NCI-H69 (cell line): Measurements from ENCODE around the gene PPP1R13B.
"Not testable (repeated sequence)": the region's sequence is repeated elsewhere in the genome, so short reads cannot be mapped to it uniquely, and the experiment has no call there.

ENCODE experiments used
- DNase-seq: peaks from one replicate; lab custom pipeline; 2025; lab: John Stamatoyannopoulos, UW

PPP1R13B gene

GRCh38 chr14:103832046-103832445 lies 15.3 kb downstream of the PPP1R13B start:
- no peak for DNase-seq

- no peak for DNase-seq
Observed at GRCh38 chr14:103830511-103831270, 16.7 kb downstream of the PPP1R13B start.

DNA sequence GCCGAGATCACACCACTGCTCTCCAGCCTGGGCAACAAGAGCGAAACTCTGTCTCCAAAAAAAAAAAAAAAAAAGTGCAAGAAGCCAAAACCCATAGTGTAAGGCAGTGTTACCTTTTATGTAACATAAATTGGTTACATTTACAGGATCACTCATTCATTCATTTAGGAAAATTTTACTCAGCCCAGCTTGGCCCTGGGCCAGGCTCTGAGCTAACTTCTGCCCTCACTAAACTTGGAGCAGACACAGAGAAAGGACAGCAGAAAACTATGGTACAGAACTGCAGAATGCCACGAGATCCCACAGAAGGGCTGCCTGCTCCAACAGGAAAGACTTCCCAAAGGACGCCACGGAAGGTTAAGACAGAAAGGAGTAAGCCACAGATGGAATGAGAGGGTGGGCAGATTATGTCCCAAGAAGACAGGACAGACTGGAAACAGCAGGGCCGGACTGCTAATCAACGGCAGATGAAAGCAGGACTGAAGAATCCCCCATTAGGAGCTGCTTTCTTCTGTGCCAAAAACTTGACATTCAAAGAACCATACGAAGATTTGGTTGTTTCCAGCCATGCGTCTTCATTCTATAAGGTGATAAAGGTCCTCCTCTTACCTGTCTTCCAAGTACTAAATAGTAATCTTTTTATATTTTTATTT lies 18.9 kb downstream of the PPP1R13B start:
- no peak for DNase-seq

DNA sequence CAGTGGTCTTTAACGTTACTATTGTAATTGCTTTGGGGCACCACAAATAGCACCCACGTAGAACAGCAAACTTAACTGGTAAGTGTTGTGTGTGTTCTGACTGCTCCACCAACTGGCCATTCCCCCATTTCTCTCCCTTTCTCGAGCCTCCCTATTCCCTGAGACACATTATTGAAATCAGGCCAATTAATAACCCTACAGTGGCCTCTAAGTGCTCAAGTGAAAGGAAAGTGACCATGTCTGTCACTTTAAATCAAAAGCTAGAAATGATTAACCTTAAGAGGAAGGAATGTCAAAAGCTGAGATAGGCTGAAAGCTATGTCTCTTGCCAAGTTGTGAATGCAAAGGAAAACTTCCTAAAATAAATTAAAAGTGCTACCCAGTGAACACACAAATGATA lies 22.3 kb downstream of the PPP1R13B start:
- DNase-seq, result no peak

DNA sequence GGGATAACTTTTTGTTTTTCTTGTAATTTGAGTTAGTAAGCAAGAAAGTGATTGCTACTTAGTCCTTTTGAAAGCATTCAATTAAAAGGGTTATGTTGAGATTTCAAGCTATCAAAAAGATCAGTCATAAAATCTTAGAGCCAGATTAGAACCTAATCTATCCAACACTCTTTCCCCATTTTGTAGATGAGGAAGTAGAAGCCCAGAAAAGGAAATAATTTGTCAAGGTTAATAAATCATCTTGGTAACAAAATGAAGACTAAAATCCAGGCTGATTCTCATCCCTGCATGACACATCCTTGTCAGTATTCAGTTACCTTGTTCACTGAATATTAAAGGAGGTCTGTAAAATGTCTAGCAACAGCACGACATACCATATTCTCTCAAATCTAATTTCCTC lies 26.5 kb downstream of the PPP1R13B start:
- no peak for DNase-seq

GRCh38 chr14:103820382-103820781 lies 27.0 kb downstream of the PPP1R13B start:
- no peak for DNase-seq

DNA sequence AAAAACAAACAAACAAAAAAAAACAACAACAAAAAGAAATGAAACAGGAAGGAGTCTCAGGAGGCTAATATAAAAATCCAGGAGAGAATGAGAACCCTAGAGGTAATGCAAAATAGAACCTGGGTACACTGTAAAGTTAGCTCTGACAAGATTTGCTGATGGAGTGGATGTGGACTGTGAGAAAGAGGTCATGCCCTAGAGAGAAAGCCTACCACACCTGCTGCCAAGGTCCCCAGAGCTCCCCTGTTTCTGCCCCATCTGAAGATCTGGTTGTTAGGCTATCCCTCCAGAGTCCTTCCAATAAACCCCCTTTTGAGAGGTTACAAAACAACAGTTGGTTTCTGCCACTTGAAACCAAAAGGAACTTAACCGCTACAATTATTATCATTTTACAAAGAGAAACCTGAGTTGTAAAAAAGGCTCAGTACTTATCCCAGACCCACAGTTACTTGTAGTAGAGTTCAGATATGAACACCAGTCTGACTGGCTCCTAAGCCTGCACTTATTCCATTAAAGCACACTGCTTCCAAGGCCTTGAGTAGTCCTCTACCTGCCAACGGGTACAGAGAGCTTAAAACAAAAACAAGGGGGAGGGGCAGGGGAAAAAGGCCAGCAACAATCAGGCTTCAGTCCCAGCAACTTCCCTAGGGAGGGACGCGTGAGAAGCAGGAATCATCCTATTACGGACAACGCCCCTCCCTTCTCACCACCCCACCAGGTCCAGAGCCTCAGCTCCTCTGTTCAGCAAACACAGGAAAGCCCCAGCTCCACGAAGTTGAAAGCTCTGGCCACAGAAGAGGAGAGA lies 27.7 kb downstream of the PPP1R13B start:
- DNase-seq, result peak; percentile 85

DNA sequence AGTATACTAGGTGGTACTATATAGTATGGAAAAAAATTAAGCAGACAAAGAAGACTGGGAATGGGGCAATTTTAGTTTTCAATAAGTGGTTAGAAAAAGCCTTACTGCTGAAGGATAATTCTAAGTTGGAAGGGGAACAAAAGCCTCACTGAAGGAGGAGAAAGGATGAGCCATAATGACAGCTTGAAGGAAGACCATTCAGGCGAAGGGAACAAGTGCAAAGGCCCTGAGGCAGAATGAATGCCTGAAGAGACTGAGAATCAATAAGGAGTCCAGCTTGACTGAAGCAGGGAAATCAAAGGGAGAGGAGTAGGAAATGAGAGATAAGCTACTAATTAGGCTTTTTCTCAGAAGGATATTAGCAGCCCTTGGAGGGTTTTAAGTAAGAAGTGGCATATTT lies 28.5 kb downstream of the PPP1R13B start:
- DNase-seq, result no peak

GRCh38 chr14:103818422-103818821 lies 29.0 kb downstream of the PPP1R13B start:
- DNase-seq, result no peak

GRCh38 chr14:103817595-103817994 lies 29.8 kb downstream of the PPP1R13B start:
- no peak for DNase-seq

- DNase-seq, result no peak
Observed at GRCh38 chr14:103816991-103817390, 30.4 kb downstream of the PPP1R13B start.

DNA sequence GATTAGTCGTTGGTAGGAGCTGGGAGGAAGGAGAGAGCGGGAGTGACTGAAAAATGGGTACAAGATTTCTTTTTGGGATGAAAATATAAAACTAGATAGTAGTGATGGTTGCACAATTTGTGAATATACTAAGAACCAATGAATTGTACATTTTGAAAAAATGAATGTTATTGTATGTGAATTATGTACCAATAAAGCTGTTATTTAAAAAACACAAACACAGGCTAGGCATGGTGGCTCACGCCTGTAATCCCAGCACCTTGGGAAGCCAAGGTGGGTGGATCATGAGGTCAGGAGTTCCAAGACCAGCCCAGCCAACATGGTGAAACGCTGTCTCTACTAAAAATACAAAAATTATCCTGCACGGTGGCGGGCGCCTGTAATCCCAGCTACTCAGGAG lies 32.1 kb downstream of the PPP1R13B start:
- no peak for DNase-seq

DNA sequence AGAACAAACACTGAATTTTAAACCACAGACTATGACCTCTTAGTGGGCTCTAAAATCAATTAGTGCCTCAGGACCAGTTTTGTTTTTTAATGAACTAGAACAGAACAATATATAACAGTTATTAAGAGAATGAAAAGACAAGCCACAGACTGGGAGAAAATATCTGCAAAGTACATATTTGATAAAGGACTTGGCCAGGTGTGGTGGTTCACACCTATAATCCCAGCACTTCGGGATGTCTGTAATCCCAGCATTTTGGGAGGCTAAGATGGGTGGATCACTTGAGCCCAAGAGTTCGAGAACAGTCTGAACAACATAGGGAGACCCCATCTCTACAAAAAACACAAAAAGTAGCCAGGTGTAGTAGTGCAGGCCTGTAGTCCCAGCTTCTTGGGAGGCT lies 36.2 kb downstream of the PPP1R13B start:
- peak; percentile 41 for DNase-seq

DNA sequence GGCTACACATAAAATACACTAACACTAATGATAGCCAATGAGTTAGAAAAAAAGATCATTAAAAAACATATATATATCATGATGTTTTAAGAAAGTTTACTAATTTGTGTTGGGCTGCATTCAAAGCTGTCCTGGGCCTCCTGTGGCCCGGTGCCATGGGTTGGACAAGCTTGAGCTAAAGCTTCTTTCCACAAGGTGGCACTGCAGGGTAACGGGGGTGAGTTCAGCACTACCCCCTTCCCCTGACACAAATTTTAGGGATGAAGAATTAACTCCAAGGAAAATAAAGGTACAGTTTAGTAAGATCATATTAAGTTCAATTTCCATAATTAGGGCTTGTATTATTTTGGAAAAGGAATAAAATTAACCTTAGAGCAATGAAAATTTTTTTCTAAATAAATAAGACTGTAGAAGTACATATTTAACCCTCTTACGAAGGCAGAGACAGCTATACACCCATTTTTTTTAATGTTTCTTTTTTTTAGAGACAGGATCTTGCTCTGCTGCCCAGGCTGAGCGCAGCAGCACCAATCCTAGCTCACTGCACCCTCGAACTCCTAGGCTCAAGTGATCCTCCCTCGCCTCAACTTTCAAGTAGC lies 38.9 kb downstream of the PPP1R13B start:
- DNase-seq, result peak; percentile 85

DNA sequence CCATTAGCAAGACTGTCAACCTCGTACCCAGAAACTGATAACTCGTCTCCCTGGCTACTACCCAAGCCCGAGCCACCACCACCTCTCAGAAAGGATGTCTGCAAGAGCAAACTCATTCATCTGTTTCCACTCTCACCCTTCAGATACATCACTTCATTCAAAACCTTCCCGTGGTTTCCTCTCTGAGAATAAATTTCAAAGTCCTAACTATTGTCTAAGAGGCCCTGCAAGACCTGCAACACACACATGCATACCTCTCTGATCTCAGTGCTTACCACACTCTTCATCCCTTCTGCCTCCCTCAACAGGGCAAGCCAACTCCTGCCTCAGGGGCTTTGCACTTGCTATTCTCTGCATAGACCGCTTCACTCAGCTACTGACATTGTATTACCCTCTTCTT lies 40.6 kb downstream of the PPP1R13B start:
- no peak for DNase-seq

DNA sequence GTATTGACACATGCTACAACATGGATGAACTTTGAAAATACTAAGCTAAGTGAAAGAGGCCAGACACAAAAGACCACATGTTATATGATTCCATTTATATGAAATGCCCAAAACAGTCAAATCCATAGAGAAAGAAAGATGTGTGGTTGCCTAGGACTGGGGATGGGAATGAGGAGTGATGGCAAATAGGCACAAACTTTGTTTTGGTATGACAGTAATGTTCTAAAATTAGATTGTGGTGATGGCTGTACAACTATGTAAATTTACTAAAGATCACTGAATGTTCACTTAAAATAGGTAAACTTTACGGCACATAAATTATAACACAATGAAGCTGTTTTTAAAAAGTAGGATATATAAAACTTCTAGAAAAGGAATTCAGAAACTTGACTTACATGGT lies 41.7 kb downstream of the PPP1R13B start:
- no peak for DNase-seq

DNA sequence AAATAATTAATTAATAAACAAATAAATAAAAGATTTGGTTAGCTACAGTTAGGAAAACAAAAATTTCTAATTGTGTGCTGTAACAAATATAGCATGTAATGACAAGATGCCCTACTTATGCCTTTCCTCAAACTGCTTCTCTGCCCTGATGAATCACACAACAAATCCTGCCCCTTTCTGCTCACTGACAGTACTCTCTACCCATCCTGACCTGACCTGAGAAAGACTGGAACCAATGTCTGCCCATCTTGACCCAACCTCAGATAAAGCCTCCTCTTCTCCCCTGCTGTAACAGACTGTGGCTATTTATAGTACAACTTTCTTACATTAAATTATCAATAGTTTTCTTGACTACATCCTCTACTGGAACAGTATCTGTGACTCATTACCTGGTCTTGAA lies 43.7 kb downstream of the PPP1R13B start:
- DNase-seq, result no peak

GRCh38 chr14:103802356-103802755 lies 45.0 kb downstream of the PPP1R13B start:
- no peak for DNase-seq

DNA sequence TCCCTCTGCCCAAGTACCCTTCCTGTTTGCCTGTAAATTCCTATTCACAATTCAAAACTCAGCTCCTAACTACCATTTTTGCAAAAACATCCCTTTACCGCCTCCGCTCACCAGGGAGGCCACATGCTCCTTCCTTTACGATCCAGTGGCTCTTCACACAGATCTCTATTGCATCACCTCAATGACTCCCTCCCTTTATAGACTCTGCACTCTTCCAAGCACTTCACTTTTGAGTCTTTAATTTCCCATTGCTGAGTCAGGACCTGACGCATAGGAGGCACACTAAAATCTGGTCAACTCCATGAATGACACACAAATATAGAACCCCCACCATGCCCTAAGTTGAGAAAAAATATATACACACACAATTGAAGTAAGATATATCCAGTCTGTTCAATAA lies 45.9 kb downstream of the PPP1R13B start:
- peak; percentile 30 for DNase-seq

- not testable (repeated sequence) for DNase-seq
Observed at GRCh38 chr14:103793192-103793591, 54.2 kb downstream of the PPP1R13B start.

DNA sequence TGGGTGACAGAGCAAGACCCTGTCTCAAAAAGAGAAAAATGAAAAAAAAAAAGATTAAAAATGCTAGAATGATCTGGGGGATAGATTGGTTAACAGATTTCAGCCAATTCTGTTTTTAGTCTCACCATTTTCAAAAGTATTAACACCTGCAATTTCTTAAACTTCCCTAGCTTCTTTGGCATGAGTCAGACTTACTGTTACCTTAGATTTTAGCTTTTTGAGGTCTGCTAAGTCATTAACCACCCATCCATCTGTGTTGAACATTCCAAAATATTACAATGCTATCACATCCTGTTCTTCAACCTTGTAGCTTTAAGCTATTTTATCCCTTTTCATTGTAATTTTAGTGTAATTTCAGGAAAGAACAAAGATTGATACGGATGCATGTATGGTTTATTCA lies 59.3 kb downstream of the PPP1R13B start:
- DNase-seq, result no peak

- DNase-seq, result no peak
Observed at GRCh38 chr14:103782376-103782775, 65.0 kb downstream of the PPP1R13B start.

- not testable (repeated sequence) for DNase-seq
Observed at GRCh38 chr14:103776319-103776718, 71.1 kb downstream of the PPP1R13B start.
